HG03066 (cell line): ENCODE measurements around the gene RBPJL.

ENCODE experiments used
- ATAC-seq: cut with Tn5 transposase; IDR thresholded peaks from one replicate; pipeline ENCODE4 v1.9.1; 2021; ENCODE audit warnings: low read depth; ENCODE audit not compliant: unreplicated experiment

Gene RBPJL

GRCh38 chr20:45316150-45317080, 9.8 kb downstream of the RBPJL start:
- no peak for ATAC-seq

DNA sequence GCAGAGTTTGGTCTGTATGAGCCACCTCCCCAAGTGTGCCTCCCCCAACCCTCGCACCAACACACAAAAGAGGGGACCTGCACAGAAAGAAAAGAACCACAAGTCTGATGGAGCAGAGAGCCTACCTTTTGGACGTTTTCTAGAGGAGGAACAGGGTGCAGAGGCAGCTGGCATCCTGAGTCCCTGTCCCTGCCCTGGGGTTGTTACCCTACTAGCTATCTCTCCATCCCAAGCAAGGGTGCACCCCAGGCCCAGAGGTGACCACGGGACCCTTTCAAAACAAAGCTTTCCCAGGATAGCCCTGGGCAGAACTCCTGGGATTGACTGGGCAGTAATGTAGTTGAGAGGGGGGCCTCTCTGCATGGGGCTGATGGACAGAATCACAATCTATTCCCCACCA, 11.2 kb downstream of the RBPJL start:
- ATAC-seq = no peak

DNA sequence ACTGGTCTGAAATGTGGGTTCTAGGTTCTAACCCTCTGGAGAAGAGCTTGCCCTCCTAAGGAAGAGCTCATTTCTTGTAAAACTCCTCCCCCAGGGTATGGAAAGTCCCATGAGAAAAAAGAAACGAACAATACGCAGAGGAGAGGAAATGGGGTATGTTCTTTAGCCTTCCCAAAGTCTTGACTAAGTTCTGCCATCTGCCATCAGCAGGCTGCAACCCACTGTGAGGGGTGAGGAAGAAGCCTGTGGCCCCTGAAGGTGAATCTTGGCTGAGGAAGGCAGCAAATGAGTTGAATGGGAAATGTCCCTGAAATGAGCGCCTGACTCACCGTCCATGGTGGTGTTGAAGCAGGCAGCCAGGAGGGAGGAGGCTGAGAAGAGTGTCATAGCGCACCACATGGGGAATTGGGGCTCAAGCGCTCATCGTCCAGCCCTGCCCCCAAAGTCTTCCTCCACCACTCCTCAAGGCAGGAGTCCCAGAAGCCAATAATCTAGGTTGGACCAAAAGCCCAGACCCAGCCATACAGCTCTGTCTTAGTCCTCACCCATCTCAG, 11.8 kb downstream of the RBPJL start:
- no peak for ATAC-seq

DNA sequence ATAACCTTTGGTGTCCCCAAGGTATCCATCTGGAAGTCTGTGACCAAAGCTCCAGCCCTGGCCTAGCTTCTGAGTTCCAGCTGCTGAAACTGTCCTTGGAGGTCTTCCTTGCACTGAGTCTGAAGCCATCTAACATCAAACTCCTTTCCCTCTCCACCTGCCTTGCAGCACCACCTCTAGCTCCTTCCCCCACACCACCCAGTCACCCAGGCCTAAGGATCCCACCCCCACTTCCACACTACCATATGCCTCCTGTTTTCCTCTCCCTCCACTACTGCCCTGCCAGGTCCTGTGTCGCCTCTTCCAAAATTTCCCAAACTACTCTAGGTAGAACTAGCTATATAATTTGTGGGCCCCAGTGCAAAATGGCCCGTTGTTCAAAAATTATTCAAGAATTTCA, 12.3 kb downstream of the RBPJL start:
- no peak for ATAC-seq

- no peak for ATAC-seq
These were observed 14.4 kb downstream of the RBPJL start for GRCh38 chr20:45320948-45321595.

DNA sequence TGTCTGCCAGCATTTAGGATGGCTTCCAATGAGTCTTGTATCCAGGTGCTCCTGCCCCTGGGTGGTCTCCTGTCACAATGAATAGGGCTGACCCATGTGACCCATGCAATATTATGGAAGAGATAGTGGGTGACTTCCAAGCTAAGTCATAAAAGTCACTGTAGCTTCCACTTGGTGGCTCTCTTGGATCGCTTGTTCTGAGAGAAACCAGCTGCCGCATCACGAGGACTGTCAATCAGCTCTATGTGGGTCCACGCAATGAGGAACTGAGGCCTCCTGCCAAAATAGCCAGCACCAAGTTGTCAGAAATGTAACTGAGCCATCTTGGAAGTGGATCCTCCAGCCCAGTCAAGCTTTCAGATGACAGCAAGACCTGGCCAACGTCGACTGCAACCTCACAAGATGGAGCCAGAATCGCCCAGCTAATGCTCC, 16.3 kb downstream of the RBPJL start:
- ATAC-seq = no peak

DNA sequence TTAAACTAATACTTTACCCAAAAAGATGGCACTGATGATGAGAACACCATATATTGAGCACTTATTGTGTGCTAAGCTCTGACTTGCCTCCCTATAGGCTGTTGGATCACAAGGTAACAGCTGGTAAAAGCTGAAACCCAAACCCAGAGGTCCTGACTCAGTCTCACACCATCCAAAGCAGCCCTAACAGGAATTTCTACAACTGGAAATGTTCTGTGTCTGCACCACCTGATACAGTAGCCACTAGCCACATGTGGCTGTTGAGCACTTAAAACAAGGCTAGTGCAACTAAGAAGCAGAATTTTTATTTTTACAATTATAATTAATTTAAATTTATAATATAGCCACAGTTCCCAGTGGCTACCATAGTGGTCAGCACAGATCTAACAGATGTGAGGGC, 17.1 kb downstream of the RBPJL start:
- no peak for ATAC-seq

DNA sequence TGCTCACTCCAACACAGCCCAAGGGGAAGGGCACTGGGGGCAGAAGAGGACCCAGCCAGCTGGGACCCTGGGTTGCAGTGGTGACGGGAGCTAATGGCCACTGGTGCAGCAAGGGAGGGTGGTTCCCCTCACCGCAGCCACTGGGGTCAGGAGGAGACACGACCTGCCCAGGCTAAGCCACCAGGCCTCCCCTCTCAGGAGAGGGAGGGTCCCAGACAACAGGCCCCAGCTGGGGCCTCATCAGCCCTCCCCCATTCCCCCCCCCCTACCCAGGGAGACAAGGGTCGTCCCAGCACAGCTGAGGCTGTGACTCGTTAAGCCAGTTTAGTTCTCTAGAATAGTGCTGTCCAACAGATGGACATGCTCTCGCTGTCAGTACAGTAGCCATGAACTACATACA, 18.7 kb downstream of the RBPJL start:
- no peak for ATAC-seq

GRCh38 chr20:45328451-45328850, 21.8 kb downstream of the RBPJL start:
- no peak for ATAC-seq

DNA sequence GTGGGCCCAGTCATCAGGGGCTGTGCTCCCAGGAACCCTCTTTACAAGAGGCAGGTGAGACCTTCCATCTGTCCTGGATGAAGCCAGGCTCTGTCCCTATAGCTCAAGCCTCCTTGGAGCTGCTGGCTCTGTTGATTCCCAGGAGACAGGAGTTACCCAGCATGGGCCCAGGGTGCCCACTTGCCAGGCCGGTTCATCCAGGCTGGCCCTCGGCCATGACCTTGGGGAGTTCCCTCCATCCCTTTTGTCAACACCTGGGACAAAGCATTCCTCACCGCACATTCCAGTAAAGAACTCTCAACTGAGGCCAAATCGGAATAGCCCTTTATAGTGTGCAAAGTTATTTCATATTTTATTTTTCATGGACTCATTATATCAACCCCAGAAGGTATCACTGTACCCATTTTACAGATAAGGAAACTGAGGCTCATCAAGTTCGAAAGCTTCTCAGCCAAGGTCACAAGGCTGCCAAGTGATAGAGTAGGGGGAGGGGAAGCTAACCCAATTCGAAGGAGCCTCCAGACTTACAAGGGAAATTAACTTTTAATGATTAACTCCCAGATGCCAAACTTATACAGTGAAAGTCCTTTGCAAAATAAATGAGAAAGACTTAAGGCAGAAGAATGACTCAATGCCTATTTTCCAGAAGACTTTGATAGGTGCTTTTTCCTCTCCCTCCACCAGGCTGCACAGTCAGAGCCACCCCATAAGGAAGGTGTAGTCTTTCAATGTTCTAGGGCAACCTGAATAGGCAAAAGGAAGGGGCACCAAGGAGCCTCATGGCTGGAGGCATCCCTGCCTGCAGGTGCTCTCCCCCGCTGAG, 23.1 kb downstream of the RBPJL start:
- no peak for ATAC-seq

DNA sequence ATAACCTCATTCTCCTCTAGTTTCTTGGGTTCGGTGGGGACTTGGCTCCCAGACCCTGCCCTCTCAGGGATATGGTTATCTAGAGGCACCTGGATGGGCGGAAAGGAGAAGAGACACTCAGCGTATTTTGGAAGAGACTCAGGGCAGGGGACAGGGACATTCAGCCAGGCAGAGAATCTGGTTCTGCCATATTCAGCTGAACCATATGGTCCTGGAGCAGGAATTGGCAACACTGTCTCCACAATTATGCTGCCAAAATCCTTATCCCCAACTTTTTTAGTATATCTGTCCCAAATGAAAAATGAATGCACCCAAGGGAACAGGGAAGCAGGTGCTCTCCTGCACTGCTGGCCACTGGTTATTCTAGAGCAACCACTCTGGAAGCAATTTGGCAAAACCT, 23.8 kb downstream of the RBPJL start:
- no peak for ATAC-seq

DNA sequence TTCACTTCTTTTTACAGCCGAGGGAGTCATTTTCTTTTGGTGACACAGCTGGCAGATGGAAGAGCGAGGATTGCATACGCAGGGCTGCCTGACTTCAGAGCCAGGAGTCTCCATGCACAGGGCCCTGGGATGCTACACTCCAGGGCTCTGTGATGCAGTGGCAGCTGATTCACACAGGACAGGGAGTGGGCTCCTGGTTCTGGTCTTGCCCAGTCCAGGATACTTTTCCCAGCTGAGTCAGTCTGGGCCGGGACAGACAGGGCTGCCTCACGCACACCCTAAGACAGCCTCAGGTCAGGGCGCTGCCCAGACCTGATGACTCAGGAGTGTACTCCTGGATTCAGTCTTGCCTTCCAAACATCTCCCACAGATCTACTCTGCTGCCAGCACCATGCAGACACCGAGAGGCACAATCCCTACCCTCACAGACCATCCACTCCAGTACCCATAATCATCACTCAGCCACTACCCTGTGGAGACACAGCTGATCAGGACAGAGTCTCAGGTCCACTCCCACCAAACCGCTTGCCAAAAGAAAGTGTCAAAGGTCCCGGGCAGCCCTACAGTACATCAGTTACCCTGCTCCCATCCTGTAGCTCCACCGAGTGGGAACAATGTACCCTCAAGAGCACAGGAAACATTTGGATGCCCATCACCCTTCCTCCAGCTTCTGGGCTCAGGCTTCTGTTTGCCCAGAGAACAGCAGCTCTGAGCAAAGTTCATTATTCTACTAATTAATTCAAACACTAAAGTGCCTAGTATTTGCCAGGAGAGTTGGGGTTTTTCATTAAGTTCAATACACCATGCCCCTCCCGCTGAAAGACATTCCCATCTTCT, 30.1 kb downstream of the RBPJL start:
- no peak for ATAC-seq

DNA sequence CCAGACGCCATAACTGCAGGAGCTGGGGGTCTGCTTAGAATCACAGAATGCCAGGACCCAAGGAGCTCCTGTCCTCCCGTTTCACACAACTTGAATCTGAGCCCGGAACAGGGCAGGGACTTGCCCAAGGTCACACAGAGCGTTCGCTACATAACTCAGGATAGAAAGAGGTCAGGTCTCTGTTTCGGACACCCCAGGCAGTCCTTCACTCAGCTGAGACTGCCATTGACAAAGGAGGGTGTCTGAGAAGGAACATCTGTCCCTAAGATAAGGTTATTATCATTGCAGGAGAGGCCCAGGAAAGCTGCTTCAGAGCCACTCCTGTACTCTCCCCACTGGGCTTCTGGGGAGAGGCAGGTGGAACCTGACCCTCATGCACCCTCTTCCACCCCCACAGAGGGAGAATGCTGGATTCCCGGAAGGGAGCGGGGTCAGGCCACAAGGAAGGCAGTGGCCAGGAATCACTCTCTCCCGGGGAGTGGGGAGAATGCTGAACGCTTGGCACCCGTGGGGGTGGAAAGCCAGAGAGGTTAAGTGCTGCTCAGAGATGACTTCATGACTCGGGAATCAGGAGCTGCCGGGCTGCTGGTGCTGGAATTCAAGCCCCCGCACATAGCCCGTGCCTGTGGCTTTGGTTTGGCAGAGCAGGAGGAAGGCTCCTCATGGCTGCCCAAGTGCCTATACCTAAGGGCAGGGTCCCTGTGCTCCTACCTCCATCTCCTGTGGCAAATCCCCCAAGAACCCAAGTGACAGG, 30.9 kb downstream of the RBPJL start:
- ATAC-seq = no peak

GRCh38 chr20:45338121-45339030, 31.7 kb downstream of the RBPJL start:
- no peak for ATAC-seq

DNA sequence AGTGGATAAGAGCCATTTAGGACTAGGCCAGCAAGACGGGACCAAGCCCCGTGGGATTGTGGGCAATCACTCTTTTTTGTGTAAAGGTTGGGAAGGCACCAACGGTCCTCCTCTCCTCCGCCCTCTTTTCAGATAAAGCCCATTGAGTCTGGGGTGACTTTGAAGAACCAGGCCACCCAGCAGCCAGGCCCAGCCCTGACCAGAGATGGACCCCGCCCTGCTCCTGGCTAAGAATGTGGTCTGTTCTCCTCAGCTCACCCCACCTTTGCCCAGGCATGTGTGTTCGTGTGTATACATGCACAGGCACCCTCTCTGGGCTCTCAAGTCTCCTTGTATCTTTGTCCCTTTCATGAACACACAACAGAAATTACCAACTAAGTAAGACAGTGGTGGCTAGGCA, 32.4 kb downstream of the RBPJL start:
- no peak for ATAC-seq

DNA sequence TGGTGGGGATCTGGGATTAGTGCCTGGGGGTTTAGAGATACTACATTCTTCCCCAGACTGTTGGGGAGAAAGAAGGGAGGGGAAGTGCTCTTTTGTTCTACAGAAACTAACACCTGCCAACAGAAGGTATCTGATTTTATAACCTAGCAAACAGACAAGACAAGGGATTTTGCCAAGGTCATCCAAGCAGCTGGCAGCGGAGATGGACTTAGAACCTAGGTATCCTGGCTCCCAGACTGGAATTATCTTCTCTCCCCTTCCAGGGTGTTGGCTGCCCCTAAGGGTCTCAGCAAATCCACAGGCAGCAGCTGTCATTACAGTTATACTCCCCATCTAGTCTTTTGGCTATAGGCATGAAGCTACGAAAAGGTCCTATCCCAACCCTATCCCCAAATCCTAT, 33.2 kb downstream of the RBPJL start:
- ATAC-seq = no peak

- ATAC-seq = no peak
These were observed 33.7 kb downstream of the RBPJL start for GRCh38 chr20:45340236-45340847.

- no peak for ATAC-seq
These were observed 34.3 kb downstream of the RBPJL start for GRCh38 chr20:45340951-45341350.
